ENCODE results near the gene ZMYND19.
"Not testable (repeated sequence)": the region's sequence is repeated elsewhere in the genome, so short reads cannot be mapped to it uniquely, and the experiment has no call there.

Gene ZMYND19

GRCh38 chr9:137536594-137537131 is 53.6 kb downstream of the ZMYND19 start:
- H3K4me3 ChIP-seq (ENCODE audit: low read depth in 1 of 2, low read length in 2 of 2); H3K27ac ChIP-seq (ENCODE audit: low read length); H3K4me1 ChIP-seq (ENCODE audit: control insufficient read depth in 1 of 2, insufficient read depth in 2 of 2, low read length in 2 of 2); H3K9me3 ChIP-seq (ENCODE audit: control insufficient read depth in 1 of 2, low read length in 2 of 2); H3K27me3 ChIP-seq (ENCODE audit: low read depth, low read length): not testable (repeated sequence)
- peaks cover 0 to 25% of the 10 kb centered on the region in 2 donors for H3K36me3 ChIP-seq (ENCODE audit: control insufficient read depth in 1 of 2, insufficient read depth in 2 of 2, low read length in 2 of 2)

GRCh38 chr9:137535120-137535428 is 55.2 kb downstream of the ZMYND19 start:
- peaks cover 7% of the 10 kb centered on the region in 2 donors for H3K4me1 ChIP-seq (ENCODE audit: control insufficient read depth in 1 of 2, insufficient read depth in 2 of 2, low read length in 2 of 2)
- H3K9me3 ChIP-seq (ENCODE audit: control insufficient read depth in 1 of 2, low read length in 2 of 2), result no peaks in the 10 kb centered on the region
- H3K27ac ChIP-seq (ENCODE audit: low read length), result no peak overlapping the region
- no peak overlapping the region for H3K4me3 ChIP-seq (ENCODE audit: low read depth in 1 of 2, low read length in 2 of 2)
- peaks cover 0 to 15% of the 10 kb centered on the region in 2 donors for H3K36me3 ChIP-seq (ENCODE audit: control insufficient read depth in 1 of 2, insufficient read depth in 2 of 2, low read length in 2 of 2)
- no peaks in the 10 kb centered on the region for H3K27me3 ChIP-seq (ENCODE audit: low read depth, low read length)

- Histone ChIP-seq H3K4me3 (ENCODE audit: low read depth in 1 of 2, low read length in 2 of 2) (no peak overlapping the region), H3K9me3 (ENCODE audit: control insufficient read depth in 1 of 2, low read length in 2 of 2) (no peaks in the 10 kb centered on the region), H3K36me3 (ENCODE audit: control insufficient read depth in 1 of 2, insufficient read depth in 2 of 2, low read length in 2 of 2) (peaks cover 0 to 13% of the 10 kb centered on the region in 2 donors), H3K4me1 (ENCODE audit: control insufficient read depth in 1 of 2, insufficient read depth in 2 of 2, low read length in 2 of 2) (peaks cover 7% of the 10 kb centered on the region in 2 donors), H3K27ac (ENCODE audit: low read length) (no peak overlapping the region), H3K27me3 (ENCODE audit: low read depth, low read length) (no peaks in the 10 kb centered on the region)
Observed at GRCh38 chr9:137534256-137535119, 55.8 kb downstream of the ZMYND19 start.

- not testable (repeated sequence) for H3K4me3 ChIP-seq (ENCODE audit: low read depth in 1 of 2, low read length in 2 of 2); H3K4me1 ChIP-seq (ENCODE audit: control insufficient read depth in 1 of 2, insufficient read depth in 2 of 2, low read length in 2 of 2); H3K36me3 ChIP-seq (ENCODE audit: control insufficient read depth in 1 of 2, insufficient read depth in 2 of 2, low read length in 2 of 2); H3K27me3 ChIP-seq (ENCODE audit: low read depth, low read length); H3K9me3 ChIP-seq (ENCODE audit: control insufficient read depth in 1 of 2, low read length in 2 of 2); H3K27ac ChIP-seq (ENCODE audit: low read length)
Observed at GRCh38 chr9:137532891-137533468, 57.3 kb downstream of the ZMYND19 start.

All from muscle layer of duodenum (tissue), 2 donors.